ENCODE results near the gene IFT172.

IFT172 gene

DNA sequence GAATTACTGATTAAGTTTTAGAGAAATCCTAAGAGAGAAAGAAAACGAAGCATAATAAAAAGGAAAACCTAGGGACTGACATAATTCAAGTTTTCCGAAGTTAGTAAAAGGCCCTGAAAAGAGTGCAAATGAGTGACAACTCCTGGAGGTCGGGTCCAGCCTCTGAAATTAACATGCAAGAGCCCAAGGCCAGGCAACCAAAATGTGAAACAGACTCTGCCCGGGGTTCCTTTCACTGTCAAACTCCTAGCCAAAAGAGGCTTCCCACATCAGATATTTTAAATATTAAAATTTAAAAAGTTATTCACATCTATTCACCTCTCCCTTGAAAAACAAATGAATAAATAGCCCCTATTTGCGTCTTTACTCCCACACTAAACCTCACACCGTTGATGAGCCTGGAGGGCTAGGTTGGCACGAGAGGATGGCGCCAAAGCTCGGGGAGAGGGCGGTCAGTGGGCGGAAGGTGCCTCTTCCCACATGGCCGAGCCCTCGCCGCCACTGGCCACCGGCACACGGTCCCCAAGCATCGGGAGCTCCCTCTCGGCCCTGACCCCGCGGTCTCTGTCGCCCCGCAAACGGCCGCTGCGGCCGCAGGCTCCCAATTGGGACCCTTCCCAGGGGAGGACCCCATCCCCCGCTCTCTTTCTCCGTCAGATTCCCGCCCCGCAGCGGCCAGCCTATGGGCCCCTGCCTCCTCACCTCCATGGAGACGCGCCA lies 80.8 kb downstream of the IFT172 start:
- TF ChIP-seq POLR2AphosphoS5 (IDR thresholded peaks at IDR 0.05; ENCODE audit: low read depth, low read length) (no peak), TAF1 (IDR thresholded peaks at IDR 0.05; ENCODE audit: borderline replicate concordance, insufficient read depth, low read length) (0 out of 2 replicates have a peak, but pooled peaks have one; percentile 33), FOXP2 (optimal IDR thresholded peaks at IDR 0.05; ENCODE audit: borderline replicate concordance, extremely low read depth, extremely low read length, insufficient read depth) (no peak), SIN3A (IDR thresholded peaks at IDR 0.05; ENCODE audit: borderline replicate concordance, insufficient read depth, low read length) (no peak), REST (IDR thresholded peaks at IDR 0.05; ENCODE audit: insufficient read depth in 1 of 2, low read depth in 2 of 2, low read length in 2 of 2) (no peak)

- peak; percentile 46 for TF ChIP-seq POLR2AphosphoS5 (IDR thresholded peaks at IDR 0.05; ENCODE audit: low read depth, low read length)
- TF ChIP-seq TAF1 (IDR thresholded peaks at IDR 0.05; ENCODE audit: borderline replicate concordance, insufficient read depth, low read length): no peak
- no peak for TF ChIP-seq REST (IDR thresholded peaks at IDR 0.05; ENCODE audit: insufficient read depth in 1 of 2, low read depth in 2 of 2, low read length in 2 of 2)
- no peak for TF ChIP-seq FOXP2 (optimal IDR thresholded peaks at IDR 0.05; ENCODE audit: borderline replicate concordance, extremely low read depth, extremely low read length, insufficient read depth)
- no peak for TF ChIP-seq SIN3A (IDR thresholded peaks at IDR 0.05; ENCODE audit: borderline replicate concordance, insufficient read depth, low read length)
Measured at GRCh38 chr2:27407798-27408491, 81.6 kb downstream of the IFT172 start.

DNA sequence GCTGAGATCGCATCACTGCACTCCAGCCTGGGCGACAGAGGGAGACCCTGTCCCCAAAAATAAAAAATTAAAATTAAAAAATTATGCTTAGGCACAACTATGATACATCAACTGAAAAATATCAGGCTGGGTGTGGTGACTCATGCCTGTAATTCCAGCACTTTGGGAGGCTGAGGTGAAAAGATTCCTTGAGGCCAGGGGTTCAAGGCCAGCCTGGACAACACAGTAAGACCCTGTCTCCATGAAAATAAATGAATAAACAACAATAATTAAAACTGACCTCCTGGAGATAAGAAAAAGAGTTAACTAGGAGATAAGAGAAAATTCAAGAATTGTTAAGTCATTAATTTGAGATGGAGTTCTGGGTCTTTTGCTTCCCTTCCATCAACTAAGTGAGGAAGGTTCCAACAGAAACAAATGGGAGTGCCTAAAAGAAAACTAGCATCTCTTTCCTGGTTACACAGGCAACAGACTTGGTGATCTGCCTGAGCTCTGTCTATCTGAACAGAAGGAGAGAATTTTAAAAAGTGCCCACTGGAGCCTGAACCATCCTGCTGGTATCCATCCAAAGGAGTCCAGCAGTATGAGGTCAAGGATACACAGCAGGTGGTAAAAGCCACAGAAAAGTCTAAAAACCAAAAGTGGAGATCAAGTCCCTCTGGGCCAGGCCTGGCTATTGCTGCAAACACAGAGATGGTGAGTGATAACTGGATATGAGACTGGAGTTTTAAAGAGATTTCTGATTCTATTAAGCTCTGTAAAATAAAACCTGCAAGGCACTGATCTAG lies 89.0 kb downstream of the IFT172 start:
- TF ChIP-seq SIN3A (IDR thresholded peaks at IDR 0.05; ENCODE audit: borderline replicate concordance, insufficient read depth, low read length): no peak
- no peak for TF ChIP-seq TAF1 (IDR thresholded peaks at IDR 0.05; ENCODE audit: borderline replicate concordance, insufficient read depth, low read length)

DNA sequence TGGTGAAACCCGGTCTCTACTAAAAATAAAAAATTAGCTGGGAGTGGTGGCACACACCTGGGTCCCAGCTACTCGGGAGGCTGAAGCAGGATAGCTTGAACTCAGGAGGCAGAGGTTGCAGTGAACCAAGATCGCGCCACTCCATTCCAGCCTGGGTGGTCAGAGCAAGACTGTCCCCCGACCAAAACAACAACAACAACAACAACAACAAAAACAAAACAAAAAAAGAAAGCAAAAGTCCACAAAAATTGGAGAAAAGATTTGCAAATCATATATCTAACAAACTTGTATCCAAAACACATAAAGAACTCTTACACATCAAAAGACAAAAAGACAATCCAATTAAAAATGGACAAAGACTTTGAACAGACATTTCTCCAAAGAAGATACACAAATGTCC lies 90.6 kb downstream of the IFT172 start:
- TF ChIP-seq SIN3A (IDR thresholded peaks at IDR 0.05; ENCODE audit: borderline replicate concordance, insufficient read depth, low read length) (no peak), TAF1 (IDR thresholded peaks at IDR 0.05; ENCODE audit: borderline replicate concordance, insufficient read depth, low read length) (no peak), REST (IDR thresholded peaks at IDR 0.05; ENCODE audit: insufficient read depth in 1 of 2, low read depth in 2 of 2, low read length in 2 of 2) (no peak), POLR2AphosphoS5 (IDR thresholded peaks at IDR 0.05; ENCODE audit: low read depth, low read length) (no peak), FOXP2 (optimal IDR thresholded peaks at IDR 0.05; ENCODE audit: borderline replicate concordance, extremely low read depth, extremely low read length, insufficient read depth) (no peak)
